ENCODE results near the gene GDPD5.

DNA sequence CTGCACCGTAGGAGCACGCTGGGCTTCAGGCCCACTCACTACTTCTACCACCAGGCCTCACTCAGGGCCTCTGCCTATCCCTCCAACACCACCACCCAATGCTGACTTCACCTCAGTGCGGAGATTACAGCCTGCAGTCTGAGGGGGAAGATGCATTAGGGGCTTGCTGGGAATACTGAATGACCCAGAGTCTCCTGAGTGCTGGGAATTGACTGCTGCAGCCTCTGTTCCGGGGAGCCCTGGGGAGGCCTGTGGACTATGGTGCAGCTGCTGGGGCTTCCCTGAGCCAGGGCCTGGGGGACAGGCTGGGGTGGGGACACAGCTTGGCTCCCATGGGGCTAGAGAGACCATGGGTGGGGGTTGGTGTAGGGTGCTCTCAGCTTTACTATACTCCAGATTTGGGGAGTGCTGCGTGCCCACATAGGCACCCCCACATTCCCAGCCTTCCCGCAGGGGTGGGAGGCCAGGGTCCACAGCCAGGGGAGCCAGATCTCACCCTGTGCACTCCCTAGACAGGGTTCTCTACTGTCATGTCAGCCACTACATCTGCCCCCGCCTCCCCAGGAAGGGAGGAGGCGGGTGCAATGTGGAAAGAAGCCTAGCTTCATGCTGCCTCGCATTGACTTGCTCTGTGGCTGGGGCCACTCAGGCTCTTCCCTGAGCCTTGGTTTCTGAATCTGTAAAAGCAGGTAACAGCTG is 44.4 kb downstream of the GDPD5 start:
- no peak for TF ChIP-seq GATA2 (IDR thresholded peaks at IDR 0.05; ENCODE audit: low read depth, low read length)
- no peak for TF ChIP-seq GATA3 (IDR thresholded peaks at IDR 0.05; ENCODE audit: low read depth, low read length)

All from SH-SY5Y (cell line).